ENCODE data around the gene TMTC1. TPM values are rescaled to one million over a fixed set of nuclear protein-coding genes. Genes with fewer than 3 reads are reported as not detected.

The TMTC1 gene
- total RNA-seq, 4 donors from 2014 or later: 7.4 to 25.6 (median 15.4) TPM

DNA sequence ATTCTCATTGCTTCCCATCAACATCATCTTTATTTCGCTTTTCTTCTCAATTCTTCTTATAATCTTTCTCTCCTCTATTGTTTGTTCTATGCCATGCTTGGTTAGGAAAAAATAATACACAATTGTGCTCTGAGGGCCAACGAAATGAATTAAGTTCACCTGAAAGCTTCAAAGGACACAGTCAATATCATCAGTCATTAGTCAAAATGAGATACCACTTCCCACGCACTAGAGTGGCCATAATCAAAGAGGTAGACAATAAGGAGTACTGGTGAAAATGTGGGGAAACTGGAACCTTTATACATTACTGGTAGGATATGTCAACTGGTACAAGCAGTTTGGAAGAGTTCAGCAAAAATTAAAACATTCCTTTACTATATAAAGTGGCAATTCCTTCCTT is 91.5 kb downstream of the TMTC1 start:
- Histone ChIP-seq H3K9me3 (no peaks in the 10 kb centered on the region), H3K4me1 (no peaks in the 10 kb centered on the region), H3K4me3 (no peak overlapping the region), H3K27ac (no peak overlapping the region), H3K36me3 (no peaks in the 10 kb centered on the region), H3K27me3 (no peaks in the 10 kb centered on the region)
- TF ChIP-seq, protein P1, sequence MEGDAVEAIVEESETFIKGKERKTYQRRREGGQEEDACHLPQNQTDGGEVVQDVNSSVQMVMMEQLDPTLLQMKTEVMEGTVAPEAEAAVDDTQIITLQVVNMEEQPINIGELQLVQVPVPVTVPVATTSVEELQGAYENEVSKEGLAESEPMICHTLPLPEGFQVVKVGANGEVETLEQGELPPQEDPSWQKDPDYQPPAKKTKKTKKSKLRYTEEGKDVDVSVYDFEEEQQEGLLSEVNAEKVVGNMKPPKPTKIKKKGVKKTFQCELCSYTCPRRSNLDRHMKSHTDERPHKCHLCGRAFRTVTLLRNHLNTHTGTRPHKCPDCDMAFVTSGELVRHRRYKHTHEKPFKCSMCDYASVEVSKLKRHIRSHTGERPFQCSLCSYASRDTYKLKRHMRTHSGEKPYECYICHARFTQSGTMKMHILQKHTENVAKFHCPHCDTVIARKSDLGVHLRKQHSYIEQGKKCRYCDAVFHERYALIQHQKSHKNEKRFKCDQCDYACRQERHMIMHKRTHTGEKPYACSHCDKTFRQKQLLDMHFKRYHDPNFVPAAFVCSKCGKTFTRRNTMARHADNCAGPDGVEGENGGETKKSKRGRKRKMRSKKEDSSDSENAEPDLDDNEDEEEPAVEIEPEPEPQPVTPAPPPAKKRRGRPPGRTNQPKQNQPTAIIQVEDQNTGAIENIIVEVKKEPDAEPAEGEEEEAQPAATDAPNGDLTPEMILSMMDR (IDR thresholded peaks at IDR 0.05): no peak
- TF ChIP-seq POLR2A (IDR thresholded peaks at IDR 0.05): no peak
- no peak for DNase-seq

- no peak for TF ChIP-seq POLR2A (IDR thresholded peaks at IDR 0.05)
- TF ChIP-seq, protein P1 (IDR thresholded peaks at IDR 0.05): no peak
- DNase-seq: no peak
- no peak overlapping the region for H3K4me3 ChIP-seq
- H3K36me3 ChIP-seq: no peaks in the 10 kb centered on the region
- no peaks in the 10 kb centered on the region for H3K9me3 ChIP-seq
- no peaks in the 10 kb centered on the region for H3K4me1 ChIP-seq
- no peak overlapping the region for H3K27ac ChIP-seq
- H3K27me3 ChIP-seq: no peaks in the 10 kb centered on the region
Measured at GRCh38 chr12:29691161-29691854, 92.4 kb downstream of the TMTC1 start.

- no peak overlapping the region for H3K4me3 ChIP-seq
Measured at GRCh38 chr12:29690728-29691127, 93.0 kb downstream of the TMTC1 start.

DNA sequence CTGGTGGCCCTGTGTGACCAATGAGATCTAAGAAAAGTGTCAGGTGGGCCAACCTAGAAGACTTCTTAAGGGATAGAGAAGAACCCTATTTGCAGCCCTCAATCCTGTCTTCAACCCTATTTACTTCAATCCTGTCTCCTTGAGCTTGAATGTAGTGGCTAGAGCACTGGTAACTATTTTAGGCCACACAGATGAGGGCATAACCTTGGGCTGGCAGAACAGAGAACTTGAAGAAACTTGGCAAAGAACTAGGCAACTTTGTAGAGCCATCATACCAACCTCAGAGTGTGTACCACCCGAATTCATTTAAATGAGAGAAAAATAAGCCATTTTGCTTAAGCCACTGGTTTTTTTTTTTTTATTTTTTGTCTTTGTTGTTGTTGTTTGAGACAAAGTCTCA is 94.8 kb downstream of the TMTC1 start:
- H3K9me3 ChIP-seq: no peaks in the 10 kb centered on the region
- no peaks in the 10 kb centered on the region for H3K27me3 ChIP-seq
- DNase-seq: no peak
- H3K4me1 ChIP-seq: no peaks in the 10 kb centered on the region
- no peak overlapping the region for H3K4me3 ChIP-seq
- no peaks in the 10 kb centered on the region for H3K36me3 ChIP-seq
- no peak for TF ChIP-seq POLR2A (IDR thresholded peaks at IDR 0.05)
- TF ChIP-seq, protein P1 (IDR thresholded peaks at IDR 0.05): no peak
- no peak overlapping the region for H3K27ac ChIP-seq

More at GRCh38 chr12:29690728-29691127, 93.0 kb downstream of the TMTC1 start:
- H3K27me3 ChIP-seq: no peaks in the 10 kb centered on the region
- H3K27ac ChIP-seq: no peak overlapping the region
- DNase-seq: no peak
- no peaks in the 10 kb centered on the region for H3K36me3 ChIP-seq
- H3K9me3 ChIP-seq: no peaks in the 10 kb centered on the region
- no peaks in the 10 kb centered on the region for H3K4me1 ChIP-seq
- TF ChIP-seq, protein P1 (IDR thresholded peaks at IDR 0.05): no peak
- TF ChIP-seq POLR2A (IDR thresholded peaks at IDR 0.05): no peak

DNA sequence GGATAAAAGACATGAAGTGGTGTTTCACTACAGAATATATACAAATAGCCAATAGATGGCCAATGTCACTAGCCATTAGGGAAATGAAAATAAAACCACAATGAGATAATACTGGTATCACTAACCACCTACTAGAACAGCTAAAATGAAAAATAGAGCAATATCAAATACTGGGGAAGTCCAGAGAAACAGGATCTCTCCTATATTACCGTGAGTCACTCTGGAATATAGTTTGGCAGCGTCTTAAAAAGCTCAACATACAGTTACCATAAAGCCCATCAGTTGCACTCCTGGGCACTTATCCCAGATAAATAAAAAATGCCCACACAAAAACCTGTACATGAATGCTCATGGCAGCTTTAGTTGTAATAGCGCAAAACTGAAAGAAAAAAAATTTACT is 101.7 kb downstream of the TMTC1 start:
- H3K4me1 ChIP-seq: no peaks in the 10 kb centered on the region
- TF ChIP-seq, protein P1 (IDR thresholded peaks at IDR 0.05): no peak
- TF ChIP-seq POLR2A (IDR thresholded peaks at IDR 0.05): no peak
- no peaks in the 10 kb centered on the region for H3K36me3 ChIP-seq
- no peak for DNase-seq
- no peak overlapping the region for H3K27ac ChIP-seq
- no peaks in the 10 kb centered on the region for H3K9me3 ChIP-seq
- no peaks in the 10 kb centered on the region for H3K27me3 ChIP-seq
- no peak overlapping the region for H3K4me3 ChIP-seq
